ENCODE data around the gene PTDSS2.
"Not testable (repeated sequence)": the region's sequence is repeated elsewhere in the genome, so short reads cannot be mapped to it uniquely, and the experiment has no call there.

Gene PTDSS2

GRCh38 chr11:468493-468892, 18.4 kb downstream of the PTDSS2 start:
- DNase-seq (ENCODE audit: low read depth), result no peak

- not testable (repeated sequence) for DNase-seq (ENCODE audit: low read depth)
Measured at GRCh38 chr11:469026-469683, 19.1 kb downstream of the PTDSS2 start.

- peak; percentile 86 for DNase-seq (ENCODE audit: low read depth)
Measured at GRCh38 chr11:469684-470560, 19.8 kb downstream of the PTDSS2 start.

- no peak for DNase-seq (ENCODE audit: low read depth)
Measured at GRCh38 chr11:471468-472145, 21.5 kb downstream of the PTDSS2 start.

GRCh38 chr11:472272-472671, 22.2 kb downstream of the PTDSS2 start:
- DNase-seq (ENCODE audit: low read depth), result no peak

GRCh38 chr11:472816-473215, 22.7 kb downstream of the PTDSS2 start:
- DNase-seq (ENCODE audit: low read depth), result no peak

GRCh38 chr11:473415-473814, 23.3 kb downstream of the PTDSS2 start:
- no peak for DNase-seq (ENCODE audit: low read depth)

GRCh38 chr11:473962-474785, 24.1 kb downstream of the PTDSS2 start:
- DNase-seq (ENCODE audit: low read depth), result no peak

- DNase-seq (ENCODE audit: low read depth), result no peak
Measured at GRCh38 chr11:474914-475506, 24.9 kb downstream of the PTDSS2 start.

GRCh38 chr11:475941-476340, 25.9 kb downstream of the PTDSS2 start:
- DNase-seq (ENCODE audit: low read depth), result no peak

GRCh38 chr11:476416-476815, 26.3 kb downstream of the PTDSS2 start:
- no peak for DNase-seq (ENCODE audit: low read depth)

GRCh38 chr11:477052-477715, 27.1 kb downstream of the PTDSS2 start:
- no peak for DNase-seq (ENCODE audit: low read depth)

- no peak for DNase-seq (ENCODE audit: low read depth)
Measured at GRCh38 chr11:479311-479710, 29.2 kb downstream of the PTDSS2 start.

- DNase-seq (ENCODE audit: low read depth), result no peak
Measured at GRCh38 chr11:484616-485015, 34.5 kb downstream of the PTDSS2 start.

- no peak for DNase-seq (ENCODE audit: low read depth)
Measured at GRCh38 chr11:486189-486588, 36.1 kb downstream of the PTDSS2 start.

- DNase-seq (ENCODE audit: low read depth), result no peak
Measured at GRCh38 chr11:487571-488021, 37.5 kb downstream of the PTDSS2 start.

GRCh38 chr11:488062-488461, 38.0 kb downstream of the PTDSS2 start:
- DNase-seq (ENCODE audit: low read depth), result no peak

- DNase-seq (ENCODE audit: low read depth), result no peak
Measured at GRCh38 chr11:488579-488978, 38.5 kb downstream of the PTDSS2 start.

- DNase-seq (ENCODE audit: low read depth), result no peak
Measured at GRCh38 chr11:488992-489391, 38.9 kb downstream of the PTDSS2 start.

- DNase-seq (ENCODE audit: low read depth), result no peak
Measured at GRCh38 chr11:489610-490185, 39.6 kb downstream of the PTDSS2 start.

Data from EH (cell line).